ENCODE data around the gene OPN1MW2.
"Not testable (repeated sequence)": the region's sequence is repeated elsewhere in the genome, so short reads cannot be mapped to it uniquely, and the experiment has no call there.

OPN1MW2 gene

DNA sequence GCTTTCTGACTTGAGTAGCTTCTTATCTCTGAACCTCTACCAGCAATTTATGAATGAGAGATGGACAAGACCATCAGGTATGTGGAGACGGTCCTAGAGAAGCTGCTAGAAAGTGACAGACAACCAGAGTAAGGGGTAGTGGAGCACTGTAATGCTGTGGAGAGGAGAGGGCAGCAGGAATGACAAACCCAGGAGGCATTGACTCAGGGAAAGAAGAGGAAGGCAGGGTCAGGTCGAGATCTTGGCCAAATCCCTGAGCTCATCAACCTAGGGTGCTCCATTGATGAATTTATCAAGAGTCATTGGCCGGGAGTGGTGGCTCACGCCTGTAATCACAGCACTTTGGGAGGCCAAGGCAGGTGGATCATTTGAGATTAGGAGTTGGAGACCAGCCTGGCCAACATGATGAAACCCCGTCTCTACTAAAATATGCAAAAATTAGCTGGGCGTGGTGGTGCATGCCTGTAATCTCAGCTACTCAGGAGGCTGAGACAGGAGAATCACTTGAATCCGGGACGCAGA lies 20.5 kb downstream of the OPN1MW2 start:
- not testable (repeated sequence) for H3K4me3 Mint-ChIP-seq, H3K9me3 Mint-ChIP-seq, ATAC-seq, H3K27me3 Mint-ChIP-seq, DNase-seq, H3K4me1 Mint-ChIP-seq, H3K27ac Mint-ChIP-seq

DNA sequence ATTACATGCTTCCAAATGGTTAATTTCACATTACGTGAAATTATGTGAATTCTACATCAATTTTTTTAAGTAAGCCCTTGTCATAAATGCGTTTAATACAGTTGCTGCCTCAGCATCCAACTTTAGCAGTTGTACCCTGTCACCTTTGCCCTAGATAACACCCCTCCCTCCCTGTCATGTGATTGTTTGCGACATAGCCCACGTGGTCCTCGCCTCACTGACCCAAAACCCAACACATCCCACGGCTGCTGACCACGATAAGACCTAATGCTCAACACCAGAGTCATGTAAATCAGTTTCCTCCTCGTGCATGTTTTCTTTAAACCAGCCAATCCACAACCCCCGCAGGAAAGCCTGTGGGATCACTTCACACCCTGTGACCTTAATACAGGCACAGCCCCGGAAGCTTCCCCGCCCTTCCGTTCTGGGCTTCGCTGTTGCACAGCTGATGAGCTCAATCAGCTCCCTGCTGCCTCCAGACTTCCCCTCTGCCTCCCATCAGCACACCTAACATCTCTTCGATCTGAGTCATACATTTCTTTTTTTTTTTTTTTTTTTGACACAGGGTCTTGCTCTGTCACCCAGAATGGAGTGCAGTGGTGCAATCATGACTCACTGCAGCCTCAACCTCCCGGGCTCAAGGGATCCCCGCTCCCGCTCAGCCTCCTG lies 28.0 kb downstream of the OPN1MW2 start:
- DNase-seq (peak; percentile 0 to 36), ATAC-seq (peak; percentile 97)
- H3K9me3 Mint-ChIP-seq, H3K27me3 Mint-ChIP-seq, H3K4me1 Mint-ChIP-seq: not testable (repeated sequence)
- Mint-ChIP-seq H3K4me3 (peak overlapping the region in 1 of 2 donors; percentile 37), H3K27ac (peak overlapping the region in 1 of 2 donors; percentile 83)

GRCh38 chrX:154248076-154248475 lies 28.5 kb downstream of the OPN1MW2 start:
- H3K27me3 Mint-ChIP-seq, DNase-seq, H3K9me3 Mint-ChIP-seq, H3K4me3 Mint-ChIP-seq, H3K27ac Mint-ChIP-seq, H3K4me1 Mint-ChIP-seq, ATAC-seq: not testable (repeated sequence)

- not testable (repeated sequence) for DNase-seq, ATAC-seq, H3K27ac Mint-ChIP-seq, H3K4me3 Mint-ChIP-seq, H3K4me1 Mint-ChIP-seq, H3K27me3 Mint-ChIP-seq, H3K9me3 Mint-ChIP-seq
Observed at GRCh38 chrX:154257282-154257681, 37.7 kb downstream of the OPN1MW2 start, which contains the start of gene OPN1MW3. Gene OPN1MW3, plus strand, starts transcription at chrX:154257582. Its CDS starts 38 bp downstream, at chrX:154257620.

DNA sequence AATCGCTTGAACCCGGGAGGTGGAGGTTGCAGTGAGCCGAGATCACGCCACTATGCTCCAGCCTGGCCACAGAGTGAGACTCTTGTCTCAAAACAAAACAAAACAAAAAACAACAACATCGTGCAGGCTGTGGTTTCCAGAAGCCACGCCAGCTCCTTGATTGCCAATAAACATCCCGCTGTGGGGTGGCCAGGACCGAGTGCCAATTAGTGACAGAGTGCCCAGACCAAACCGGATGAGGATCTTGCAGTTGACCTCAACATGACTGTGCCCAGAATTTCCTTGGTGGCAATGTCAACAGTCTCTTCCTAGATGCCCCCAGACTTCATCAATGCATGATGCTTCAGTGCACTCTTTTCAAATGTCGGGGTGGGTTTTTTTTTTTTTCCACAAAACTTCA lies 39.2 kb downstream of the OPN1MW2 start:
- not testable (repeated sequence) for H3K27ac Mint-ChIP-seq, H3K4me1 Mint-ChIP-seq, H3K4me3 Mint-ChIP-seq, DNase-seq, H3K9me3 Mint-ChIP-seq, H3K27me3 Mint-ChIP-seq, ATAC-seq

- not testable (repeated sequence) for H3K4me3 Mint-ChIP-seq, ATAC-seq
Observed at GRCh38 chrX:154263072-154263471, 43.5 kb downstream of the OPN1MW2 start.

GRCh38 chrX:154269245-154269644 lies 49.7 kb downstream of the OPN1MW2 start:
- H3K27me3 Mint-ChIP-seq, H3K4me3 Mint-ChIP-seq, H3K4me1 Mint-ChIP-seq, ATAC-seq, H3K27ac Mint-ChIP-seq, DNase-seq, H3K9me3 Mint-ChIP-seq: not testable (repeated sequence)

More at GRCh38 chrX:154263072-154263471, 43.5 kb downstream of the OPN1MW2 start:
- not testable (repeated sequence) for H3K27me3 Mint-ChIP-seq, H3K4me1 Mint-ChIP-seq, H3K27ac Mint-ChIP-seq, DNase-seq, H3K9me3 Mint-ChIP-seq

Data from stimulated activated naive CD8-positive, alpha-beta T cell treated with anti-CD3 and anti-CD28 coated beads, Interleukin-15, amount 100 ng/mL, for 72 hours (primary cell).